Mesothelial cell of epicardium (in vitro differentiated cells): Measurements from ENCODE around the gene EBI3. TPM values are rescaled to one million over a fixed set of nuclear protein-coding genes. Genes with fewer than 3 reads are reported as not detected.

ENCODE experiments used
- DNase-seq, 2 experiments: peaks; one replicate each; pipeline ENCODE4 v3.0.0; 2021; ENCODE audit warnings: low spot score in 2 of 2; ENCODE audit not compliant: unreplicated experiment in 2 of 2
- H3K27ac Mint-ChIP-seq: 2 replicates; pipeline ENCODE4 v1.8.0; 2021; ENCODE audit warnings: mixed read lengths
- H3K27me3 Mint-ChIP-seq: 2 replicates; pipeline ENCODE4 v1.8.0; 2021; ENCODE audit warnings: low read depth, mixed read lengths
- H3K36me3 Mint-ChIP-seq: 2 replicates; pipeline ENCODE4 v1.8.0; 2021; ENCODE audit warnings: mixed read lengths
- H3K4me1 Mint-ChIP-seq: 2 replicates; pipeline ENCODE4 v1.8.0; 2021; ENCODE audit warnings: mixed read lengths
- H3K4me3 Mint-ChIP-seq: 2 replicates; pipeline ENCODE4 v1.8.0; 2021; ENCODE audit warnings: mild to moderate bottlenecking, moderate library complexity, mixed read lengths
- H3K9me3 Mint-ChIP-seq: 2 replicates; pipeline ENCODE4 v1.8.0; 2021; ENCODE audit warnings: mixed read lengths
- CTCF ChIP-seq: fragments of 200-600 bp; sonication (generic); IDR thresholded peaks from one replicate; pipeline ENCODE4 v1.5.0; 2021; ENCODE audit warnings: antibody characterized with exemption; ENCODE audit not compliant: unreplicated experiment
- total RNA-seq: library from RNA; stranded (reverse); gene quantifications from 3 replicates; pipeline ENCODE4 v1.2.1, GENCODE V29; 2021

The EBI3 gene
- total RNA-seq, 1 donor from 2014 or later, result 0.96 TPM

- Mint-ChIP-seq H3K36me3 (peaks cover under 1% of the 10 kb centered on the region), H3K27me3 (peaks cover 7% of the 10 kb centered on the region), H3K4me1 (peaks cover 12% of the 10 kb centered on the region), H3K9me3 (no peaks in the 10 kb centered on the region), H3K4me3 (no peak overlapping the region), H3K27ac (no peak overlapping the region)
- DNase-seq, result no peak
- no peak for TF ChIP-seq CTCF
Measured at GRCh38 chr19:4184718-4185352, 44.5 kb upstream of the EBI3 start.

- H3K27me3 Mint-ChIP-seq, result peaks cover 7% of the 10 kb centered on the region
- no peak for TF ChIP-seq CTCF
- no peaks in the 10 kb centered on the region for H3K9me3 Mint-ChIP-seq
- no peak for DNase-seq
- H3K27ac Mint-ChIP-seq, result no peak overlapping the region
- H3K36me3 Mint-ChIP-seq, result no peaks in the 10 kb centered on the region
- peaks cover 12% of the 10 kb centered on the region for H3K4me1 Mint-ChIP-seq
- H3K4me3 Mint-ChIP-seq, result no peak overlapping the region
Measured at GRCh38 chr19:4185413-4186086, 43.8 kb upstream of the EBI3 start.

GRCh38 chr19:4186087-4186993 is 43.0 kb upstream of the EBI3 start:
- H3K9me3 Mint-ChIP-seq, result no peaks in the 10 kb centered on the region
- TF ChIP-seq CTCF, result peak; percentile 71
- no peak overlapping the region for H3K4me3 Mint-ChIP-seq
- H3K36me3 Mint-ChIP-seq, result no peaks in the 10 kb centered on the region
- DNase-seq, result peak; percentile 70 to 86
- peaks cover 7% of the 10 kb centered on the region for H3K27me3 Mint-ChIP-seq
- peaks cover 8% of the 10 kb centered on the region for H3K4me1 Mint-ChIP-seq
- H3K27ac Mint-ChIP-seq, result no peak overlapping the region

- no peaks in the 10 kb centered on the region for H3K36me3 Mint-ChIP-seq
- no peaks in the 10 kb centered on the region for H3K9me3 Mint-ChIP-seq
- DNase-seq, result no peak
Measured at GRCh38 chr19:4187313-4188122, 41.8 kb upstream of the EBI3 start.

More at GRCh38 chr19:4187313-4188122, 41.8 kb upstream of the EBI3 start:
- H3K27me3 Mint-ChIP-seq, result peaks cover 7% of the 10 kb centered on the region
- no peak overlapping the region for H3K27ac Mint-ChIP-seq
- H3K4me1 Mint-ChIP-seq, result peaks cover 3% of the 10 kb centered on the region
- H3K4me3 Mint-ChIP-seq, result no peak overlapping the region
- no peak for TF ChIP-seq CTCF
